Esophagus squamous epithelium (tissue), 5 donors: ENCODE measurements around the gene PLK1. TPM values are rescaled to one million over a fixed set of nuclear protein-coding genes. Genes with fewer than 3 reads are reported as not detected.
"Not testable (repeated sequence)": the region's sequence is repeated elsewhere in the genome, so short reads cannot be mapped to it uniquely, and the experiment has no call there.

Source experiments
- DNase-seq: peaks from one replicate; lab custom pipeline; 2025; lab: John Stamatoyannopoulos, UW
- H3K27ac ChIP-seq, 4 donors: fragments of 200-600 bp; sonication (generic); one replicate each; pipeline ENCODE4 v1.5.1; 2016 to 2019; ENCODE audit warnings: mild to moderate bottlenecking in 1 of 4
- H3K27me3 ChIP-seq, 4 donors: fragments of 200-600 bp; sonication (generic); 1 replicate in 3 of 4; 2 replicates in 1 of 4; pipeline versions ENCODE4 v1.5.1 to v1.6.0; 2017 to 2021; ENCODE audit warnings: antibody characterized with exemption in 1 of 4
- H3K36me3 ChIP-seq, 3 donors: fragments of 200-600 bp; sonication (generic); one replicate each; pipeline ENCODE4 v1.5.1; 2016 to 2019
- H3K4me1 ChIP-seq, 3 donors: fragments of 200-600 bp; sonication (generic); one replicate each; pipeline ENCODE4 v1.5.1; 2017 to 2019
- H3K4me3 ChIP-seq, 4 donors: fragments of 200-600 bp; sonication (generic); 1 replicate in 3 of 4; 2 replicates in 1 of 4; pipeline ENCODE4 v1.5.1; 2016 to 2019; ENCODE audit warnings: mild to moderate bottlenecking in 2 of 4, moderate library complexity in 1 of 4
- H3K9me3 ChIP-seq, 3 donors: fragments of 200-600 bp; sonication (generic); one replicate each; pipeline ENCODE4 v1.5.1; 2016 to 2019
- CTCF ChIP-seq, 6 experiments: fragments of 450-650 bp in 4 of 6; fragments of 200-600 bp in 2 of 6; sonication (generic) in 2 of 6; IDR thresholded peaks; one replicate each; pipeline ENCODE4 v1.5.1; 2016 to 2019; ENCODE audit warnings: antibody characterized with exemption in 6 of 6, mild to moderate bottlenecking in 4 of 6, moderate library complexity in 4 of 6
- POLR2A ChIP-seq, 4 donors: fragments of 450-650 bp; IDR thresholded peaks; one replicate each; pipeline ENCODE4 v1.6.1; 2017; ENCODE audit warnings: antibody characterized with exemption in 4 of 4, mild to moderate bottlenecking in 4 of 4, moderate library complexity in 3 of 4
- WGBS, 2 donors: methylation state at CpG; one replicate each; pipeline ENCODE4 v1.1.5; 2018; 5-methylcytosine and 5-hydroxymethylcytosine counted together
- intact Hi-C: fragments of 100-400 bp; cut with DNase I; formaldehyde crosslinking; loops from one replicate; pipeline ENCODE4 v1.15.0; 2022
- total RNA-seq, 4 donors: library from RNA; depleted of rRNA; stranded (reverse); fragments of >200 nt; gene quantifications; one replicate each; pipeline ENCODE4 v1.1.0, GENCODE V29; 2016
- donor health status: DM: yes; HTN: yes; CAD: no.

PLK1 gene
- total RNA-seq, 4 donors from 2014 or later, result 13.0 to 45.3 (median 17.7) TPM

GRCh38 chr16:23712976-23713375, 34.3 kb downstream of the PLK1 start, which contains the start of gene ERN2:
Gene ERN2 (minus strand): TSS chr16:23713222. CDS start chr16:23713187, 35 bp downstream.
- Histone ChIP-seq H3K4me1 (peaks cover 0 to 15% (median 0%) of the 10 kb centered on the region in 3 donors), H3K9me3 (peaks cover 0 to 16% (median 8%) of the 10 kb centered on the region in 3 donors), H3K4me3 (peak within 1 kb of the TSS in 2 of 4 donors; percentile 7 to 47), H3K27ac (no peak within 1 kb of the TSS), H3K27me3 (peaks cover 0 to 66% (median 4%) of the 10 kb centered on the region in 4 donors), H3K36me3 (no peaks in the 10 kb centered on the region)
- TF ChIP-seq CTCF (IDR thresholded peaks at IDR 0.05) (no peak), POLR2A (IDR thresholded peaks at IDR 0.05) (no peak)
- no peak for DNase-seq
- intact Hi-C loops, result no loop called here
- WGBS, 2 donors, result no CpG with 5 or more reads among the region's 37 CpGs

DNA sequence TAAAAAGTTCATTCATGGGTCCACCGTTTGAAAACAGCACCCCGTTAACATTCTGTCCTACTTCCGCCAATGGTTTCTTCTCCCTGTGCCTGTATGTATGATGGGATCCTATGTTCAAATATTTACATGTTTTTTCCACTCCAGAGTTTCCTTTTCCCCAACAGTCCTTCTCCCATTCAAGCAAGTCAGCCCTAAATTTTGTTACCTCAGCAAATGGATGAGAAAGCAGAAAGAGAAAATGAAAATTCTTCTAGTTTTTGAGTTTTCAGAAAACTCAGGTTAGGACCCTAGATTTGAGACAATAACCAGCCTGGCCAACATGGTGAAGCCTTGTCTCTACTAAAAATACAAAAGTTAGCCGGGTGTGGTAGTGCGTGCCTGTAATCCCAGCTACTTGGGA, 37.8 kb downstream of the PLK1 start:
- H3K9me3 ChIP-seq, result no peaks in the 10 kb centered on the region
- WGBS, 2 donors, result 71 to 74% methylated on average over 5 of the region's 5 CpGs
- no peak for TF ChIP-seq POLR2A (IDR thresholded peaks at IDR 0.05)
- no peak for TF ChIP-seq CTCF (IDR thresholded peaks at IDR 0.05)
- no peak for DNase-seq
- H3K27me3 ChIP-seq, result peaks cover 0 to 66% (median 4%) of the 10 kb centered on the region in 4 donors
- peaks cover 0 to 15% (median 0%) of the 10 kb centered on the region in 3 donors for H3K4me1 ChIP-seq
- intact Hi-C loops, result no loop called here
- no peak overlapping the region for H3K27ac ChIP-seq
- no peak overlapping the region for H3K4me3 ChIP-seq
- H3K36me3 ChIP-seq, result no peaks in the 10 kb centered on the region

- H3K4me3 ChIP-seq, H3K9me3 ChIP-seq, DNase-seq, H3K36me3 ChIP-seq, intact Hi-C loops, H3K27ac ChIP-seq, H3K4me1 ChIP-seq: not testable (repeated sequence)
- H3K27me3 ChIP-seq, result peaks cover 0 to 38% (median 0%) of the 10 kb centered on the region in 4 donors
- WGBS, 2 donors, result 49 to 63% methylated on average over 9 of the region's 9 CpGs
These were observed 44.0 kb downstream of the PLK1 start for GRCh38 chr16:23722613-23723240.

- Histone ChIP-seq H3K36me3 (no peaks in the 10 kb centered on the region), H3K27ac (no peak overlapping the region), H3K27me3 (peaks cover 0 to 38% (median 0%) of the 10 kb centered on the region in 4 donors), H3K4me3 (no peak overlapping the region), H3K4me1 (peaks cover 0 to 6% (median 0%) of the 10 kb centered on the region in 3 donors), H3K9me3 (no peaks in the 10 kb centered on the region)
- no peak for DNase-seq
- TF ChIP-seq POLR2A (IDR thresholded peaks at IDR 0.05) (no peak), CTCF (IDR thresholded peaks at IDR 0.05) (no peak)
- 57 to 67% methylated on average over 8 of the region's 8 CpGs for WGBS, 2 donors
- intact Hi-C loops, result no loop called here
These were observed 45.6 kb downstream of the PLK1 start for GRCh38 chr16:23724096-23724784.

GRCh38 chr16:23724785-23725131, 46.1 kb downstream of the PLK1 start:
- TF ChIP-seq CTCF (IDR thresholded peaks at IDR 0.05), result no peak
- TF ChIP-seq POLR2A (IDR thresholded peaks at IDR 0.05), result no peak
- intact Hi-C loops, result no loop called here
- Histone ChIP-seq H3K27me3 (peaks cover 0 to 40% (median 0%) of the 10 kb centered on the region in 4 donors), H3K27ac (no peak overlapping the region), H3K9me3 (no peaks in the 10 kb centered on the region), H3K4me1 (peaks cover 0 to 6% (median 0%) of the 10 kb centered on the region in 3 donors), H3K36me3 (no peaks in the 10 kb centered on the region), H3K4me3 (no peak overlapping the region)
- DNase-seq, result no peak
- WGBS, 2 donors, result 51 to 53% methylated on average over 3 of the region's 3 CpGs
